ENCODE results near the gene HOXC4.

The HOXC4 gene

DNA sequence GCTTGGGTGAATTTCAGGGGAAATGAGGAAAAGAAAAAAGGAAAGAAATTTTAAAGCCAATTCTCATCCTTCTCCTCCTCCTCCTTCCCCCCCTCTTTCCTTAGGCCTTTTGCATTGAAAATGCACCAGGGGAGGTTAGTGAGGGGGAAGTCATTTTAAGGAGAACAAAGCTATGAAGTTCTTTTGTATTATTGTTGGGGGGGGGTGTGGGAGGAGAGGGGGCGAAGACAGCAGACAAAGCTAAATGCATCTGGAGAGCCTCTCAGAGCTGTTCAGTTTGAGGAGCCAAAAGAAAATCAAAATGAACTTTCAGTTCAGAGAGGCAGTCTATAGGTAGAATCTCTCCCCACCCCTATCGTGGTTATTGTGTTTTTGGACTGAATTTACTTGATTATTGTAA is 1.9 kb downstream of the HOXC4 start:
- no peak for DNase-seq (ENCODE audit: low spot score)
- TF ChIP-seq, protein P1, sequence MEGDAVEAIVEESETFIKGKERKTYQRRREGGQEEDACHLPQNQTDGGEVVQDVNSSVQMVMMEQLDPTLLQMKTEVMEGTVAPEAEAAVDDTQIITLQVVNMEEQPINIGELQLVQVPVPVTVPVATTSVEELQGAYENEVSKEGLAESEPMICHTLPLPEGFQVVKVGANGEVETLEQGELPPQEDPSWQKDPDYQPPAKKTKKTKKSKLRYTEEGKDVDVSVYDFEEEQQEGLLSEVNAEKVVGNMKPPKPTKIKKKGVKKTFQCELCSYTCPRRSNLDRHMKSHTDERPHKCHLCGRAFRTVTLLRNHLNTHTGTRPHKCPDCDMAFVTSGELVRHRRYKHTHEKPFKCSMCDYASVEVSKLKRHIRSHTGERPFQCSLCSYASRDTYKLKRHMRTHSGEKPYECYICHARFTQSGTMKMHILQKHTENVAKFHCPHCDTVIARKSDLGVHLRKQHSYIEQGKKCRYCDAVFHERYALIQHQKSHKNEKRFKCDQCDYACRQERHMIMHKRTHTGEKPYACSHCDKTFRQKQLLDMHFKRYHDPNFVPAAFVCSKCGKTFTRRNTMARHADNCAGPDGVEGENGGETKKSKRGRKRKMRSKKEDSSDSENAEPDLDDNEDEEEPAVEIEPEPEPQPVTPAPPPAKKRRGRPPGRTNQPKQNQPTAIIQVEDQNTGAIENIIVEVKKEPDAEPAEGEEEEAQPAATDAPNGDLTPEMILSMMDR (IDR thresholded peaks at IDR 0.05; ENCODE audit: borderline replicate concordance, control extremely low read depth, extremely low read depth, insufficient read depth, missing control alignments), result no peak
- in situ Hi-C loops (cut with MboI; ENCODE audit: low sequenced_read_pairs, unreplicated experiment), result no loop called here

DNA sequence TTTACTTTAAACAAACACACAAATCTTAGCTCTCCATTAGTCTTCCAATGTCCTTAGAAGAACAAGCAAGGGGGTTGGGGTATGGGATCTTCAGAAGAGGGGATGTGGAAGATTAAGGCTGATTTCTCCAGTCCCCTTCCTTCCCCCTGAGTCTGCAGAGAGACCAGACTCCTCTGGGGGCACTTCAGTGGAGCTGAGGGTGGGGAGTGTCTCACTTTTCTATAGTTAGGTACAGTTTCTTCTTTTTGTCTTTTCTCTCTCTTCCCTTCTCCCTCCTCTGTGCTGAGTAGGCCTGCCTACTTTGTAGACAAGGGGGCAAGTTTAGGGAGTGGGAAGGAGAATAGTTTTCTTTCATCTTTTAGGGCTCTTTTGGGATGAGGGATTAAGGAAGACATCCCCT is 2.5 kb downstream of the HOXC4 start:
- in situ Hi-C loops (cut with MboI; ENCODE audit: low sequenced_read_pairs, unreplicated experiment), result no loop called here
- no peak for DNase-seq (ENCODE audit: low spot score)
- TF ChIP-seq, protein P1 (IDR thresholded peaks at IDR 0.05; ENCODE audit: borderline replicate concordance, control extremely low read depth, extremely low read depth, insufficient read depth, missing control alignments), result no peak

DNA sequence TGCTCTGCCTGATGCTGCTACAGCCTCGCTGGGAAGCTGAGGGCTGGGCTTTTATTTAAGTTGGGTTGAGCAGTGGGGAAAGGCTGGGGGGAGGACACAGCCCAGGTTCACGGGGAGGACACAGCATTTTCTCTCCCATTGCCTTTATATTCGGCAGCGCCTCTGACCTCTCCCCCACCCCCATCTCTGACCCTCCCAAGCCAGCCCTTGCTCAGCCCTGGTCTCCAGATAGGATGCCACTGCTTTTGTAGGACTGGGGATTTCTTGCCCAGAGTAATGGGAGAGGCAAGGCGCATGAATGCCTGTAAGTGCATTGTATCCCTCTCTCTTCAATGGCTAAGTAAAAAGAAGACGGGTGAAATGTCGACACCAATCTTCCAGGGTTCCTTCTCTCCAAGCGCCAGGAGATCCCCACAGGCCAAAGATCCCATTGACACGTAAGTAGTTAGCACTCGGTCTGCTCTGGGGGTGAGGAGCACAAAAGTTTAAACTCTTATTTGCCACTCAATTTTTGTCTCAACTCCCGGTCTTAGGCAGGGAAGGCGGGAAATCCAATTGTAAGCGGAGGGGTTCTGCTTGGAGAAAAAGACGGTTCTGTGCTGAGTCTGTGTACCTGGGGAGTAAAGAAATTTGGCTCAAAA is 4.6 kb downstream of the HOXC4 start:
- in situ Hi-C loops (cut with MboI; ENCODE audit: low sequenced_read_pairs, unreplicated experiment), result no loop called here
- TF ChIP-seq, protein P1 (IDR thresholded peaks at IDR 0.05; ENCODE audit: borderline replicate concordance, control extremely low read depth, extremely low read depth, insufficient read depth, missing control alignments), result no peak
- DNase-seq (ENCODE audit: low spot score), result no peak

DNA sequence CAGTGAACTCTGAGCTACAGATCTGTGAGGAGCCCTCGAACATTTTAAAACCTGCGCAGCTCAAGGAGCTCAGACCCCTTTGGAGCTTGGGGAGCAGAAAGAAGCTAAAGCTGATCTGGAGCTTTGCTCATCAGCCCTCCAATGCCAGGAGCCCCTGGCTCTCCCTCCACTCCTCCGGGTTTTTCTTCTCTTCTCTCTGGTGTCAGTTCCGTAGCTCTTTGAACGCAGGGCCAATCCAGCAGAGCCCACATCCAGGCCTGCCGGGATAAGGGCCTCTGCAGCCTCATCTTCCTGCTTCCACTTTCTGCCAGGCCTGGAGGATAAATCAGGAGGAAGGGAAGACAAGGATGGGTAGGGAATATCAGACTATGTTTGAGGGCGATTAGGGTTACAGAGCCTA is 6.0 kb downstream of the HOXC4 start:
- TF ChIP-seq, protein P1 (IDR thresholded peaks at IDR 0.05; ENCODE audit: borderline replicate concordance, control extremely low read depth, extremely low read depth, insufficient read depth, missing control alignments), result no peak
- in situ Hi-C loops (cut with MboI; ENCODE audit: low sequenced_read_pairs, unreplicated experiment), result no loop called here
- DNase-seq (ENCODE audit: low spot score), result no peak

DNA sequence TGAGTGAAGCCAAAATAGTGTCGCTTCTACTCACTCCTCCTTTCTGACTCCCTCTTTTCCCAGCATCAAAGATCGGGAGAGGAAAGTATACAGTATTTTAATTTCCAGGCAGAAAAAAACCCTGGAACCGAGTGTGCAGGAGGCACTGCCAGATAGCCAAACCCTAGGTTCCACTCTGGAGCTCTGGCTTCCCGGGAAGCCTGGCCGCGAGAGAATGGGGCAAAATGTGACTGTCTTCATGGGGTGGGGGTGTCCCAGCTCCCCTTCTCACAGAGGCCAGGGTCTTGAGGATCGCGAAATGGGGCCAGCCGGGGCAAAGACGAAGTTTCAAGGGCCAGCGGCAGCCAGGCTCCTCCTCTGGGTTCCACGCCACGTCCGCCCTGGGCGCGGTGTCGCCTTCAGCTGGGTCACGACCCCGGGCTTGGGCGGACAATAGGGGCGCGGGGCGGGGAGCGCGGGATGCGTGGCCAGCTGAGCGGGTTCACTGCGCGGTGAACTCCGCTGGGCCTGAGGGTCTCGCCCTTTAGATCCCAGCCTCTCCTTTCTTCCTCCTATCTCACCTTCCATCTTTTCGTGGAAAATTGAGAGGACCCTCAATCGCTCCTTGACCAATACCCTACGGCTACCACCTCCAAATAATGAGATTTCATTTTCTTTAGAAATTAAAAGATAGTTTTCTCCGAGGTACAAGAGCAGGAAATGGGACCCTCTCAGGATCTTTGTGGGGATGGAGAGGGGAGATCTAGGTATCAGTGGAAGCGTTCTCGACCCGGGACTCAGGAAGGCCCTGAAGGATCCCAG is 6.7 kb downstream of the HOXC4 start:
- TF ChIP-seq, protein P1 (IDR thresholded peaks at IDR 0.05; ENCODE audit: borderline replicate concordance, control extremely low read depth, extremely low read depth, insufficient read depth, missing control alignments), result no peak
- no peak for DNase-seq (ENCODE audit: low spot score)
- in situ Hi-C loops (cut with MboI; ENCODE audit: low sequenced_read_pairs, unreplicated experiment), result no loop called here

DNA sequence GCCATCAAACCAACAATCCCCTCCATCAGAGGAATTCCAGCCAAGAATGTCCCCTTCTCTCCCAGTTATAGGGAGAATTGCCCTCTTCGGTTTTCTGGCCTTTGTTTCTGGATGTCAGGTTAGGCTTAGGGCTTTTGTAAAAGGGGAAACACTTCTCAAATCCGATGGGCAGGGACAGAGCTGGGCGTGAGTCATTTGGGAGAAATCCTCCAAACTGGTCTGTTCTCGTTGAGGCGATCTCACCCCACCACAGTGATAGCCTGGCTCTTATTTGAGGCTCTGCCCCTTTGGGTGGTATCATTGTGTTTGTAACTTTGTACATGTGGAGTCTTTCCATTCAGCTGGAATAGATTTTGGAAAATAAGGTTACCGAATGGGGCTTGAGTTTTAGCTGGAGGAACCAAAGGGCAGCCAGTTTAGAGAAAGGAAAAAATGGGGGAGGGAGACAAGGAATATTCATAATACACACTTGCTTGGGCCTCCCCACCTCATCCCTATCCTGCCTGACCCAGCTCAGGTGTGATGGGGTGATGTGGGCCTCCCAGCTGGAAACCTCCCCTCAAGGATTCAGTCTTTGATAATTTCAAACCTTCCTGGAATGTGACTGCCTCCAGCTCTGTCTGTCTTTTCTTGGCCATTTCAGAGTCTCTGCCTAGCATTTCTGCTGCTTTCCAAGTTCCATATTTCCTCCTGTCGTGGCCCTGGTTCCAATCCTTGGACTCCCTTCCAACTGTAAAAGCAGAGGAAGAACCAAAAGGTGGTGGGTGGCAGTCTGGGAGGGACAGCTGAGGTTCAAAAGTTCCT is 7.5 kb downstream of the HOXC4 start:
- DNase-seq (ENCODE audit: low spot score), result no peak
- TF ChIP-seq, protein P1 (IDR thresholded peaks at IDR 0.05; ENCODE audit: borderline replicate concordance, control extremely low read depth, extremely low read depth, insufficient read depth, missing control alignments), result no peak
- in situ Hi-C loops (cut with MboI; ENCODE audit: low sequenced_read_pairs, unreplicated experiment), result no loop called here

All from GM13976 (cell line).